ENCODE results near the gene POC1A.

The POC1A gene

GRCh38 chr3:52104684-52105640, 49.3 kb downstream of the POC1A start:
- TF ChIP-seq POLR2A (IDR thresholded peaks at IDR 0.05; ENCODE audit: low read length) (no peak), GATA1 (IDR thresholded peaks at IDR 0.05; ENCODE audit: low read depth, low read length) (no peak)
- no peak for DNase-seq

- DNase-seq: no peak
- TF ChIP-seq GATA1 (IDR thresholded peaks at IDR 0.05; ENCODE audit: low read depth, low read length): no peak
- TF ChIP-seq POLR2A (IDR thresholded peaks at IDR 0.05; ENCODE audit: low read length): no peak
Measured at GRCh38 chr3:52102934-52103333, 51.3 kb downstream of the POC1A start.

- TF ChIP-seq POLR2A (IDR thresholded peaks at IDR 0.05; ENCODE audit: low read length): no peak
- no peak for TF ChIP-seq GATA1 (IDR thresholded peaks at IDR 0.05; ENCODE audit: low read depth, low read length)
- DNase-seq: no peak
Measured at GRCh38 chr3:52099001-52099401, 55.2 kb downstream of the POC1A start.

GRCh38 chr3:52097851-52098507, 56.2 kb downstream of the POC1A start:
- TF ChIP-seq GATA1 (IDR thresholded peaks at IDR 0.05; ENCODE audit: low read depth, low read length) (no peak), POLR2A (IDR thresholded peaks at IDR 0.05; ENCODE audit: low read length) (no peak)
- peak in 1 of 2 experiments; percentile 14 for DNase-seq

GRCh38 chr3:52095990-52096775, 58.0 kb downstream of the POC1A start:
- TF ChIP-seq POLR2A (IDR thresholded peaks at IDR 0.05; ENCODE audit: low read length): no peak
- TF ChIP-seq GATA1 (IDR thresholded peaks at IDR 0.05; ENCODE audit: low read depth, low read length): no peak
- no peak for DNase-seq

- no peak for DNase-seq
- no peak for TF ChIP-seq GATA1 (IDR thresholded peaks at IDR 0.05; ENCODE audit: low read depth, low read length)
- no peak for TF ChIP-seq POLR2A (IDR thresholded peaks at IDR 0.05; ENCODE audit: low read length)
Measured at GRCh38 chr3:52094571-52095485, 59.4 kb downstream of the POC1A start.

- no peak for TF ChIP-seq GATA1 (IDR thresholded peaks at IDR 0.05; ENCODE audit: low read depth, low read length)
- no peak for TF ChIP-seq POLR2A (IDR thresholded peaks at IDR 0.05; ENCODE audit: low read length)
- DNase-seq: no peak
Measured at GRCh38 chr3:52093756-52094545, 60.3 kb downstream of the POC1A start.

GRCh38 chr3:52092891-52093290, 61.3 kb downstream of the POC1A start:
- TF ChIP-seq GATA1 (IDR thresholded peaks at IDR 0.05; ENCODE audit: low read depth, low read length): no peak
- TF ChIP-seq POLR2A (IDR thresholded peaks at IDR 0.05; ENCODE audit: low read length): no peak
- DNase-seq: no peak

GRCh38 chr3:52092271-52092660, 62.0 kb downstream of the POC1A start:
- TF ChIP-seq POLR2A (IDR thresholded peaks at IDR 0.05; ENCODE audit: low read length): no peak
- TF ChIP-seq GATA1 (IDR thresholded peaks at IDR 0.05; ENCODE audit: low read depth, low read length): no peak

GRCh38 chr3:52091586-52092270, 62.5 kb downstream of the POC1A start:
- DNase-seq: no peak
- no peak for TF ChIP-seq GATA1 (IDR thresholded peaks at IDR 0.05; ENCODE audit: low read depth, low read length)
- no peak for TF ChIP-seq POLR2A (IDR thresholded peaks at IDR 0.05; ENCODE audit: low read length)

More at GRCh38 chr3:52092271-52092660, 62.0 kb downstream of the POC1A start:
- DNase-seq: no peak

- no peak for DNase-seq
- TF ChIP-seq POLR2A (IDR thresholded peaks at IDR 0.05; ENCODE audit: low read length): no peak
- TF ChIP-seq GATA1 (IDR thresholded peaks at IDR 0.05; ENCODE audit: low read depth, low read length): no peak
Measured at GRCh38 chr3:52090933-52091468, 63.2 kb downstream of the POC1A start.

All from erythroblast (primary cell).